HG03139 (cell line): Measurements from ENCODE around the gene FAM180A.
"Not testable (repeated sequence)": the region's sequence is repeated elsewhere in the genome, so short reads cannot be mapped to it uniquely, and the experiment has no call there.

Experiments
- ATAC-seq: cut with Tn5 transposase; IDR thresholded peaks from one replicate; pipeline ENCODE4 v1.9.1; 2021; ENCODE audit not compliant: unreplicated experiment

The FAM180A gene

GRCh38 chr7:135715055-135715522, 33.5 kb downstream of the FAM180A start:
- no peak for ATAC-seq

- ATAC-seq, result no peak
Observed at GRCh38 chr7:135714534-135715009, 34.0 kb downstream of the FAM180A start.

GRCh38 chr7:135713836-135714470, 34.7 kb downstream of the FAM180A start:
- no peak for ATAC-seq

GRCh38 chr7:135712796-135713195, 35.8 kb downstream of the FAM180A start:
- ATAC-seq, result no peak

DNA sequence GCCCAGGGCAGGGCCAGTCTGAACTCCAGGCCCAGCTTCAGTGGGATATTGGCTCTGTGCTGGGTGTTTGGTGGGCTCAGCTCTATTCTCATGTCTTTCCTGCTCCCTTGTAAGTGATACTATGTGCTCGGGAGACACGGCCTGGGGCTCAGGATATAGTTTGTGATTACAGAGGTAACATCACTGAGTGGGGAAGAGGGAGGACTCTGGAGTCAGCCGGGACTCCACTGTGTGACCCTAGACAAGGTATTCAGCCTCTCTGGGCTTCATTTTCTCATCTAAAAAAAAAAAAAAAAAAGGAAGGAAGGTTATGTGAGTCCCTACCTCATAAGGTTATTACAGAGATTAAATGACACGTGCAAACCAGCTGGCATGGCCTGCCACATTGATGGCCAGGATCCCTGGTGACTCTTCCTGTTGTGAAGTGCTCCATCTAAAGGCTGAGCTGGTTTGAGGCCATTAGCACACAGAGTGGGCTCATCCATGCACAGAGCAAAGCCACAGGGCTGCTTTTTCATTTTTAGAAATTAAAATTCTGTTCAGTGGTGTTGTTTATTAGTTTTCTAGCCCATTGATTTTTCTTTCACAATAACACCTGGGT, 36.3 kb downstream of the FAM180A start:
- ATAC-seq, result no peak

- no peak for ATAC-seq
Observed at GRCh38 chr7:135711139-135711469, 37.5 kb downstream of the FAM180A start.

GRCh38 chr7:135710417-135711138, 38.0 kb downstream of the FAM180A start:
- no peak for ATAC-seq

- no peak for ATAC-seq
Observed at GRCh38 chr7:135709508-135709907, 39.1 kb downstream of the FAM180A start.

DNA sequence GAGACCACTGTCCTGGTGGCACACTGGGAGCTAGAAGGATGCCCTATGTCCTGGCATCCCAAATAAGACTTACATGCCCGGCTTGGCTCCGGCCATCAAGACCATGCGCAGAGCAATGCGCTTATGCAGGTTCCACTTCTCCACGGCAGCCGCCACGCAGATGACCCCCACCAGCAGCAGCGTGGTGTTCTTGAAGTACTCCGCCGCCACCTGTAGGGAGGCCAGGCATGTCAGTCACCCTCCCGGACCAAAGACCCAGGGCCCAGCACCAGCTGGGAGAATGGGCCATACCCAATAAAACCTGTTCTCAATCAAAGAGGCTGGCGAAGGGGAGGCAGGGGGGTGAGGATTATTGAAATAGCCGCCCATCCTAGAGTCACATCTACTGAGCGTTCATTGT, 40.6 kb downstream of the FAM180A start:
- ATAC-seq, result no peak

- no peak for ATAC-seq
Observed at GRCh38 chr7:135707570-135707966, 41.0 kb downstream of the FAM180A start.

- no peak for ATAC-seq
Observed at GRCh38 chr7:135706858-135707569, 41.6 kb downstream of the FAM180A start.

DNA sequence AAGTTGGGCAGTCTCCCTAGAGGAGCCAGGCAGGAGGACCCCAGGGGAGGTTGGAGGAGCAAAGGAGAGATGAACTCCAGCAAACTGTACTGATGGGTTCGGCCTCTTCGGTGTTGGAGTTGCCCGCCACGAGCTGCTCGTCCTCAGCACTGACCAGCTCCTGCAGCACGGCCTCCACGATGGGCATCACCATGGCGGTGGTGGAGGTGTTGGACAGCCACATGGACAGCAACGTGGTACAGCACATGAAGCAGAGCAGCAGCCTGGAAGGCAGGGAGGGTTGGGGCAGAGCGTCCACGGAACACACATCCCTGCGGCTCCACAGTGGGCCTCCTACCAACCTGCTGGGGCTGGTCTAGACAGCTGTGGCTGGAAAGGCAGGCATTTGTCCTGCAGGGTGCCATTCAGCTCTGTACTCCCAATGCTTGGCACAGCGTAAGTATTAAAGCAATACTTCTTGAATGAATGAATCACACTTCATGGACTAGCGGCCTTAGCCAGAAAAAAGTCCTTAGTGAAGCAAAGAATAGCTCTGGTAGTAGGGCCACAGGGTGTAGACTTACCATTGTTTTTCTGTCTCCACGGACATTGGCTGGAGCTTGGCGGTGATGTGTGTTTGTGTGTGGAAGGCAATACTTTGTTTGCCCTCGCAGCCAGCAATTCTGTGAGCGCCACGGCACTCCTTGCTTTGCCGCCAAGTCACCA, 42.4 kb downstream of the FAM180A start:
- no peak for ATAC-seq

DNA sequence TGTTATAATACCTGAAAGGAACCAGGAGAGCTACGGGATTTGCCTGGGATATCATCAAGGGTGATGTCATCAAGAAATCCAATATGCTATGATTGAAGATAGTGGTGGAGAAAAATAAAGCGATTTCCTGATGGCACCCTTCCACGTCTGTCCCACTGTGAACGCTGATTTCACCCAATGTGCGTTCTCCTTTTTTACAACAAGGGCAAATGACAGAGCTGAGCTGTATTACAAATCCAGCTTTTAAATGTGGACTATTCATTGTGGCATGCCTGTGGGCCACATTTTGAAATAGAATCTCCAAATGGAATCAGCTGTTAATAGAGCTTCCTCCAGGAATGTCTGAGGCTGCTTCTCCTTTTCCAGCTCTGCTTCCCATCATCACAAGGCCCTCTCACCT, 43.9 kb downstream of the FAM180A start:
- ATAC-seq, result no peak

DNA sequence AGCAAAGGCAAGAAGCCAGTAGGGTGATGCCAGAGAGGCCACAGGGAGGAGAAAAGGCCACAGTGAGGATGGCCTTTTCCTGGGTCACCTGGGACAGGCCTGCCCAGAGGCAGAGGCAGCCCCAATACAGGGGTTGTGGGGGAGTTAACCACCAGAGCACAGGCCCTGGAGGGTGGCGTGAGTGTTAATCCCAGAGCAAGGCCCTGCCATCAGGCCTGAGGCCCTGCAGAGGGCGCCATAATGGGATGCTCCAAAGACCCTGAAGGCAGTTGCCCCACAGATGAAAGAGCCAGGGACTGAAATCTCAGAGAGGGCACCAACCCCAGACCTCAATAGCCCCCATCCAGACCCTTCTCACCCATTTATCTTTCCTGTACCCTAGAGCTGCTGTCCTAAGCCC, 44.5 kb downstream of the FAM180A start:
- ATAC-seq, result no peak

DNA sequence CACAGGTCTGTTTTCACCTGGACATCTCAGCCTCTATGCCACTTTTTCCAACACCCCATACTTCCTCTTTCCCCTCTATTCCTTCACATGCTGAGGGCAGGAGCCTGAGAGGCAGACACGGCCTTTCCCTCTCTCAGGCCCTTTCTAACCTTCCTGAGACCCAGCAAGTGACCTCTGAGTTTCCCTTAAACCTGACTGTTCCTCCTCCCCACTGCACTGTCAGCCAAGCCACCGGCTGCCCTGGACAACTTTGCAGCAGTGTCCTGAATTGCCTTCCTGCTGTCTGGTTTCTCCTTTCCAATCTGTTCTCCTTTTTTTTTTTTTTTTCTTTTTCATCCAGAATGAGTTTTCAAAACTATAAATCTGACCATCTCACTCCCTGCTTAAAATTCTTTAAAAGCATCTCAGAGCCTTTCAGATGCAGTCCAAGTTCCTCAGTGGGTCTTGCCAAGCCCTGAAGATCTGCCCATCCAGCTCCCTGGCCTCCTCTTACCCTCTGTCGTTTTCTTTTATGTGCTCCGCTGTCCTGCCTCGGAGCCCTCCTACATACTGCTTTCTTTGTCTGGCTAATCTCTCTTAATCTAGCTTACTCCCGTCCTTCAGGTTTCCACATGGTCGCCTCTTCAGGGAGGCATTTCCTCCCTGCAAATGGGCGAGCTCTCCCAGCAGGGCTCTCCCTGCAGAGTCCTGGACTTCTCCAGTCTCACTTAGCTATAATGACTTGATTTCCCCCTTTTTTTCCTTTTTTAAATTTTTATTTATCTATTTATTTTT, 51.1 kb downstream of the FAM180A start:
- ATAC-seq, result no peak

DNA sequence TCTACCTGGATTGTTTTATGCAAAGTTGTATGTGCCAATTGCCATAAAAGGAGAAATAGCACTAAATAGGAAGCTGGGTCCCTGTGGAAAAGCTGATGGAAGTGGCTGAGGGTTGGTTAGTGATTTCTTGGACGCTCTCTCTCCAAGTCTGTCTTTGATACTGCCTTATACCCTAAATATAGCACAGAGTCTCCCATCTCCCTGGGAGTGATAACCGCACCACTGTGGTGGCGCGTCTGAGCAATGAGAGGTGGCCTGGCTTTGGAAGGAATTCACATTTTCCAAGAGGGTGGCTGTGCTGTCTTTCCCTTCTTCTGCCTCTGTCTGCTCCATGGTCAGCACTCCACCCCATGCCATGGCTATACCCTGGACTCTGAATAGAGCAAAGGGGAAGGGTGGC, 55.1 kb downstream of the FAM180A start:
- no peak for ATAC-seq

DNA sequence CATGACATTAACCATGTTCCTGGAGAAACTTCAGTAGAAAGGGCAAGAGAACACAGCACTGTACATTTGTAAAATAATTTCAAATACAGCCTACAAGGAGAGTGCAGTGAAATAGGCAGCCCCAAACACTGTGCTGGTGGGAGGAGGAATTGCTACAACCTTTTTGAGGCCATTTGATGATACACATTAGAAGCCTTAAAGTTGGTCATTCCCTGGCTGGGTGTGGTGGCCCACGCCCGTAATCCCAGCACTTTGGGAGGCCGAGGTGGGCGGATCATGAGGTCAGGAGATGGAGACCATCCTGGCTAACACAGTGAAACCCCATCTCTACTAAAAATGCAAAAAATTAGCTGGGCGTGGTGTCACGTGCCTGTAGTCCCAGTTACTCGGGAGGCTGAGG, 56.0 kb downstream of the FAM180A start:
- ATAC-seq, result not testable (repeated sequence)

DNA sequence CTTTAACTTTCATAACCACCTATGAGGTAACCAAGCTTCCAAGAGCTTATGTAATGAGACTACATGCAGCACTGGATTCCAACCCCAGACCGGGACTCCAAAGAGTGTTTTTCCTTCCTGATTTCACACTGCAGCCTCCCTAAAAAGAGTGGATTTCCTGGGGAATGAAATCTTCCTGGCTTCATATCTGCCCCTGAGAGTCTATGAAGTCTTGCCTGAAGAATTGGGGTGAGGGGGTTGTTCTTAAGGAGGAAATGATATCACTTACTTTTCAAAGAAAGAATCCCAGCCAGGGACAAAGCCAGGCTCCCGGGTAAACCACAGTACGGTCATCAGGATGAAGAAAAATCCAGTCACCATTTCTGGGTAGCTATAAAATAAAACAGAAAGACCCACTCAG, 56.6 kb downstream of the FAM180A start:
- no peak for ATAC-seq

DNA sequence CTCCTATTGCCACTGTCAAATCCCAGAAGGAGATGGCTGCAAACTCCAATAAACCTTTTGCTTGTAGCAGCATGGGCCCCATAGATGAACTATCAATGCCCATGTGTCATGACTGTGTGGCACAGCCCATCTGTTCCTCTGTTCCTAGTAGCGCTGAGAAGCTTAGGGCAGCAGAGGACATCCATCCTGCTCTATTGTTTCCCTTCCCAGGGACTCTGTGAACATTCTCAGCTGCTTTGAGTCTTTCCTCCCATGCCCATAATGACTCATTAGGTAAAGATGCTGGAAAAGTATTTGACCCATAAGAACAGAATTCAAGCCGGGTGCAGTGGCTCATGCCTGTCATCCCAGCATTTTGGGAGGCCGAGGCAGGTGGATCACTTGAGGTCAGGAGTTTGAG, 58.0 kb downstream of the FAM180A start:
- no peak for ATAC-seq

GRCh38 chr7:135687466-135687865, 61.1 kb downstream of the FAM180A start:
- ATAC-seq, result no peak
